AG09319 (cell line): ENCODE measurements around the gene PITPNM3.
A peak's percentile ranks its signal among the peaks of the same experiment; 100 is the strongest.

Experiments
- DNase-seq: peaks from one replicate; pipeline ENCODE4 v3.0.0-alpha.2; 2010; ENCODE audit warnings: low read depth; ENCODE audit errors: extremely low read depth
- CTCF ChIP-seq: IDR thresholded peaks from 2 replicates; pipeline ENCODE4 v1.5.1; 2011; ENCODE audit warnings: low read depth, mild to moderate bottlenecking, inconsistent platforms, low read length, moderate library complexity

The PITPNM3 gene

GRCh38 chr17:6457688-6458459 lies 98.5 kb downstream of the PITPNM3 start:
- no peak for DNase-seq
- TF ChIP-seq CTCF, result no peak

- DNase-seq, result peak; percentile 8
- no peak for TF ChIP-seq CTCF
Measured at GRCh38 chr17:6456914-6457687, 99.3 kb downstream of the PITPNM3 start.

GRCh38 chr17:6456321-6456720 lies 100.0 kb downstream of the PITPNM3 start:
- no peak for TF ChIP-seq CTCF
- no peak for DNase-seq

GRCh38 chr17:6455321-6455705 lies 101.0 kb downstream of the PITPNM3 start:
- DNase-seq, result no peak

GRCh38 chr17:6454495-6455320 lies 101.6 kb downstream of the PITPNM3 start:
- TF ChIP-seq CTCF, result no peak
- no peak for DNase-seq

More at GRCh38 chr17:6455321-6455705, 101.0 kb downstream of the PITPNM3 start:
- no peak for TF ChIP-seq CTCF

GRCh38 chr17:6453279-6454024 lies 102.9 kb downstream of the PITPNM3 start:
- no peak for DNase-seq
- no peak for TF ChIP-seq CTCF
